PC-9 (cell line): ENCODE measurements around the gene TMEM178A. TPM values are rescaled to one million over a fixed set of nuclear protein-coding genes. Genes with fewer than 3 reads are reported as not detected.
"Not testable (repeated sequence)": the region's sequence is repeated elsewhere in the genome, so short reads cannot be mapped to it uniquely, and the experiment has no call there.

Experiments
- BruUV-seq: library from RNA; stranded (reverse); fragments of 400-500 nt; replicated peaks from 2 replicates; lab custom pipeline; 2021; lab: Mats Ljungman, UMichigan
- CTCF ChIA-PET: fragments of 300-600 bp; sonication (Branson Sonifier 250); formaldehyde crosslinking; loops from one replicate; lab custom pipeline; 2022; ENCODE audit warnings: antibody characterized with exemption; lab: Charles Lee
- POLR2A ChIA-PET: fragments of 300-600 bp; sonication (Branson Sonifier 250); formaldehyde crosslinking; loops from one replicate; lab custom pipeline; 2022; ENCODE audit warnings: antibody characterized with exemption; ENCODE audit not compliant: unreplicated experiment; lab: Charles Lee
- DNase-seq, 2 experiments: peaks; one replicate each; pipeline versions ENCODE4 v3.0.0 to v3.0.0-alpha.2; 2015 to 2022; ENCODE audit warnings: mixed read lengths in 1 of 2
- H2AFZ ChIP-seq: fragments of 200-600 bp; sonication (generic); 2 replicates; pipeline ENCODE4 v1.8.1; 2017; ENCODE audit warnings: antibody characterized with exemption
- H3F3A ChIP-seq: fragments of 200-600 bp; sonication (generic); 2 replicates; pipeline ENCODE4 v1.8.1; 2017; ENCODE audit warnings: antibody characterized with exemption, mild to moderate bottlenecking, low read depth; ENCODE audit not compliant: insufficient read depth
- H3K27ac ChIP-seq: fragments of 200-600 bp; sonication (generic); 2 replicates; pipeline ENCODE4 v1.6.1; 2016; ENCODE audit warnings: mixed run types
- H3K27me3 ChIP-seq: fragments of 200-600 bp; sonication (generic); 2 replicates; pipeline ENCODE4 v1.6.1; 2016; ENCODE audit warnings: low read depth, mixed run types; ENCODE audit not compliant: insufficient read depth
- H3K36me3 ChIP-seq: fragments of 200-600 bp; sonication (generic); 2 replicates; pipeline ENCODE4 v1.6.1; 2016; ENCODE audit warnings: low read depth, mixed run types
- H3K4me1 ChIP-seq: fragments of 200-600 bp; sonication (generic); replicated peaks from 2 replicates; pipeline ENCODE4 v1.6.1; 2016; ENCODE audit warnings: mixed run types; ENCODE audit not compliant: insufficient read depth
- H3K4me2 ChIP-seq: fragments of 200-600 bp; sonication (generic); 2 replicates; pipeline ENCODE4 v1.6.1; 2017; ENCODE audit warnings: mixed run types
- H3K4me3 ChIP-seq: fragments of 200-600 bp; sonication (generic); 2 replicates; pipeline ENCODE4 v1.6.1; 2016; ENCODE audit warnings: mixed run types
- H3K79me2 ChIP-seq: fragments of 200-600 bp; sonication (generic); 2 replicates; pipeline ENCODE4 v1.6.1; 2017; ENCODE audit warnings: low read depth, mixed run types
- H3K9me2 ChIP-seq: fragments of 200-600 bp; sonication (generic); 2 replicates; pipeline ENCODE4 v1.8.1; 2017; ENCODE audit warnings: mild to moderate bottlenecking; ENCODE audit not compliant: insufficient read depth
- H3K9me3 ChIP-seq: fragments of 200-600 bp; sonication (generic); 2 replicates; pipeline ENCODE4 v1.8.1; 2016; ENCODE audit warnings: low read depth; ENCODE audit not compliant: insufficient read depth
- H4K20me1 ChIP-seq: fragments of 200-600 bp; sonication (generic); 2 replicates; pipeline ENCODE4 v1.8.1; 2017; ENCODE audit not compliant: insufficient read depth
- CTCF ChIP-seq: fragments of 200-600 bp; sonication (generic); conservative IDR thresholded peaks from 2 replicates; pipeline ENCODE4 v1.6.1; 2017; ENCODE audit warnings: mixed run types, antibody characterized with exemption, mild to moderate bottlenecking, moderate library complexity
- EZH2 ChIP-seq: fragments of 200-600 bp; sonication (generic); IDR thresholded peaks from 2 replicates; pipeline ENCODE4 v1.8.0; 2017; ENCODE audit warnings: antibody characterized with exemption, low read depth
- intact Hi-C: fragments of 100-400 bp; cut with micrococcal nuclease; formaldehyde crosslinking; loops from one replicate; pipeline ENCODE4 v1.10.0; 2022; ENCODE audit not compliant: unreplicated experiment
- total RNA-seq: library from RNA; stranded (reverse); gene quantifications from 2 replicates; pipeline ENCODE4 v1.2.3, GENCODE V29; 2021

The TMEM178A gene
- total RNA-seq, 1 experiment from 2014 or later, result 2.8 TPM

GRCh38 chr2:39650468-39650867, 15.2 kb upstream of the TMEM178A start:
- no peak for TF ChIP-seq EZH2
- no peak for TF ChIP-seq CTCF
- Histone ChIP-seq H3K27me3 (no peaks in the 10 kb centered on the region), H4K20me1 (no peaks in the 10 kb centered on the region), H3F3A (no peaks in the 10 kb centered on the region), H3K9me3 (no peaks in the 10 kb centered on the region), H3K4me2 (no peak overlapping the region), H2AFZ (no peak overlapping the region), H3K27ac (no peak overlapping the region), H3K4me3 (no peak overlapping the region), H3K4me1 (0 out of 2 replicates have a peak, but pooled peaks cover 5% of the 10 kb centered on the region), H3K79me2 (no peaks in the 10 kb centered on the region), H3K9me2 (no peaks in the 10 kb centered on the region), H3K36me3 (no peaks in the 10 kb centered on the region)
- intact Hi-C loops, result no loop called here
- no TSS peak for BruUV-seq
- no peak for DNase-seq
- CTCF ChIA-PET, result no interaction called here
- POLR2A ChIA-PET, result no interaction called here

GRCh38 chr2:39656215-39656614, 9.5 kb upstream of the TMEM178A start:
- POLR2A ChIA-PET, result not testable (repeated sequence)

GRCh38 chr2:39657287-39657937, 8.3 kb upstream of the TMEM178A start:
- POLR2A ChIA-PET, result no interaction called here
- intact Hi-C loops, result no loop called here
- Histone ChIP-seq H3K4me2 (no peak overlapping the region), H3K4me3 (no peak overlapping the region), H3K27ac (no peak overlapping the region), H3F3A (no peaks in the 10 kb centered on the region), H3K79me2 (no peaks in the 10 kb centered on the region), H2AFZ (no peak overlapping the region), H3K4me1 (no peaks in the 10 kb centered on the region), H3K9me3 (no peaks in the 10 kb centered on the region), H3K9me2 (no peaks in the 10 kb centered on the region), H3K36me3 (no peaks in the 10 kb centered on the region), H3K27me3 (no peaks in the 10 kb centered on the region), H4K20me1 (no peaks in the 10 kb centered on the region)
- no TSS peak for BruUV-seq
- CTCF ChIA-PET, result no interaction called here
- TF ChIP-seq EZH2, result no peak
- no peak for TF ChIP-seq CTCF
- no peak for DNase-seq

More at GRCh38 chr2:39656215-39656614, 9.5 kb upstream of the TMEM178A start:
- intact Hi-C loops, H3K4me3 ChIP-seq, H3K27ac ChIP-seq, H3K9me3 ChIP-seq, H3K79me2 ChIP-seq, H3K4me2 ChIP-seq, BruUV-seq, H4K20me1 ChIP-seq, DNase-seq, H3K36me3 ChIP-seq, H3F3A ChIP-seq, CTCF ChIA-PET, H3K27me3 ChIP-seq, H3K4me1 ChIP-seq, H2AFZ ChIP-seq, H3K9me2 ChIP-seq: not testable (repeated sequence)

- intact Hi-C loops, result no loop called here
Measured at GRCh38 chr2:39658371-39658770, 7.3 kb upstream of the TMEM178A start.

More at GRCh38 chr2:39658371-39658770, 7.3 kb upstream of the TMEM178A start:
- no TSS peak for BruUV-seq
- Histone ChIP-seq H3K79me2 (no peaks in the 10 kb centered on the region), H3F3A (no peaks in the 10 kb centered on the region), H3K4me1 (no peaks in the 10 kb centered on the region), H3K27ac (no peak overlapping the region), H3K9me3 (no peaks in the 10 kb centered on the region), H3K27me3 (no peaks in the 10 kb centered on the region), H2AFZ (no peak overlapping the region), H3K9me2 (no peaks in the 10 kb centered on the region), H3K4me3 (no peak overlapping the region), H3K36me3 (no peaks in the 10 kb centered on the region), H4K20me1 (no peaks in the 10 kb centered on the region), H3K4me2 (no peak overlapping the region)
- ChIA-PET CTCF (no interaction called here), POLR2A (interaction anchor here (0.7 kb wide), 1 partner anchor 40 kb away, joined by 7 read pairs; no protein-coding TSS in a partner anchor)
- DNase-seq, result no peak
- TF ChIP-seq EZH2 (no peak), CTCF (no peak)
